ENCODE measurements around the gene MYO1B.

- TF ChIP-seq, protein P1, sequence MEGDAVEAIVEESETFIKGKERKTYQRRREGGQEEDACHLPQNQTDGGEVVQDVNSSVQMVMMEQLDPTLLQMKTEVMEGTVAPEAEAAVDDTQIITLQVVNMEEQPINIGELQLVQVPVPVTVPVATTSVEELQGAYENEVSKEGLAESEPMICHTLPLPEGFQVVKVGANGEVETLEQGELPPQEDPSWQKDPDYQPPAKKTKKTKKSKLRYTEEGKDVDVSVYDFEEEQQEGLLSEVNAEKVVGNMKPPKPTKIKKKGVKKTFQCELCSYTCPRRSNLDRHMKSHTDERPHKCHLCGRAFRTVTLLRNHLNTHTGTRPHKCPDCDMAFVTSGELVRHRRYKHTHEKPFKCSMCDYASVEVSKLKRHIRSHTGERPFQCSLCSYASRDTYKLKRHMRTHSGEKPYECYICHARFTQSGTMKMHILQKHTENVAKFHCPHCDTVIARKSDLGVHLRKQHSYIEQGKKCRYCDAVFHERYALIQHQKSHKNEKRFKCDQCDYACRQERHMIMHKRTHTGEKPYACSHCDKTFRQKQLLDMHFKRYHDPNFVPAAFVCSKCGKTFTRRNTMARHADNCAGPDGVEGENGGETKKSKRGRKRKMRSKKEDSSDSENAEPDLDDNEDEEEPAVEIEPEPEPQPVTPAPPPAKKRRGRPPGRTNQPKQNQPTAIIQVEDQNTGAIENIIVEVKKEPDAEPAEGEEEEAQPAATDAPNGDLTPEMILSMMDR (conservative IDR thresholded peaks at IDR 0.05; ENCODE audit: low read depth, low read length): no peak
- TF ChIP-seq EZH2 (IDR thresholded peaks at IDR 0.05; ENCODE audit: borderline replicate concordance, low read depth, low read length, poor library complexity, severe bottlenecking): no peak
Measured at GRCh38 chr2:191292869-191293268, 47.7 kb downstream of the MYO1B start.

Measured in A673 (cell line).